ENCODE data around the gene JARID2. TPM values are rescaled to one million over a fixed set of nuclear protein-coding genes. Genes with fewer than 3 reads are reported as not detected.
A peak's percentile ranks its signal among the peaks of the same experiment; 100 is the strongest.

JARID2 gene
- total and polyA plus RNA-seq, 4 donors = 1.4 to 12.3 (median 3.4) TPM

DNA sequence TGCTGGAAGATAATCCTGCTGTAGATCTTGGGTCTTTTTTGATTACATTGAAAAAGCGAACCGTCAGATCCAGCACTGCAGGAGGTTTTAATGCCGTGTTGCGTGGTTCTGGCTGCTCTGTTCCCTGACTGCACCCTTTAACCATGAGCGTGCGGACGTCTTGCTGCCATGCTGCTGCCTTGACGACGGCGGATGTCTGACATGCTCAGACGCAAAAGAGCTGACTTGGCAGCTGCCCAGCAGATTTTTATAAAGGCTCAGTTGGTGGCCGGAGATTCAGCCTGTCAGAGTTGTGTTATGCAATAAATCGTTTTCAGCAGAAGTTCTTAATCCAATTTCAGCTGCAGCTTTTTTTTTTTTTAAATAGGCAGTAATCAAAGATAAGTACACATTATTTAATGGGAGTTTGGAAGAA is 119.4 kb downstream of the JARID2 start (continued):
- no peak for TF ChIP-seq JUND (IDR thresholded peaks at IDR 0.05)

DNA sequence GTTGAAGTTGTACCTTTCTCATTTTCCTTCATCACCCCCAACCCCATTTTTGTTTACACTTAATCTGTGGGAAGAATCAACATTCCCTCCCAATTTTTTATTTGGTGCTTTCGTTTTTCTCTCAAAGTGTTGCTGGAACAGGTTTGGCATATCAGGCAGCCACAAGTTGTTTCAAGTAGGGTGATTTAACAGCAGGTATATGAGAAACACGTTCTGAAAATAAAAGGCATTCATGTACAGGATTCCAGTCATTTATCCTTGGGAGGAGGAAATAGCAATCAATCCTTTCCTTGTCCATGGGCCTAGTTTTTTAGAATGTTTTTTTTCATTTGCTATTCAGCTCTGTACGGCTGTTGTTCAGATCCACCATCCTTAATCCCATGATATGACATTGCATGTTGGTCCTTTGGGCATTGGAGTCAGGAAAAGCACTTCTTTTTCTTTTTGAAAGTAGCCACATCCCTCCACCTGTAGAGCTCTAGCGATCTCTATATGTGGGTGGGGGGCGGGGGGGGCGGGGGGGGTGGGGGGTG is 120.2 kb downstream of the JARID2 start:
- Histone ChIP-seq H3K4me3 (ENCODE audit: low read depth in 1 of 3, low read length in 3 of 3) (no peak overlapping the region), H3K27ac (ENCODE audit: low read depth in 1 of 2, low read length in 2 of 2) (no peak overlapping the region), H3K9me3 (ENCODE audit: control insufficient read depth in 4 of 4, low read length in 3 of 4) (no peaks in the 10 kb centered on the region), H3K27me3 (ENCODE audit: control insufficient read depth in 4 of 4, insufficient read depth in 4 of 4, low read length in 3 of 4) (no peaks in the 10 kb centered on the region), H3K4me1 (ENCODE audit: control insufficient read depth in 4 of 4, insufficient read depth in 4 of 4, low read length in 3 of 4) (peaks cover 10 to 40% (median 30%) of the 10 kb centered on the region in 4 donors), H3K9ac (ENCODE audit: low read depth in 1 of 2, low read length in 2 of 2) (no peak overlapping the region), H3K36me3 (ENCODE audit: control insufficient read depth in 4 of 4, insufficient read depth in 3 of 4, low read depth in 1 of 4, low read length in 3 of 4) (no peaks in the 10 kb centered on the region)
- no peak for TF ChIP-seq RAD21 (IDR thresholded peaks at IDR 0.05)
- TF ChIP-seq, protein P1, sequence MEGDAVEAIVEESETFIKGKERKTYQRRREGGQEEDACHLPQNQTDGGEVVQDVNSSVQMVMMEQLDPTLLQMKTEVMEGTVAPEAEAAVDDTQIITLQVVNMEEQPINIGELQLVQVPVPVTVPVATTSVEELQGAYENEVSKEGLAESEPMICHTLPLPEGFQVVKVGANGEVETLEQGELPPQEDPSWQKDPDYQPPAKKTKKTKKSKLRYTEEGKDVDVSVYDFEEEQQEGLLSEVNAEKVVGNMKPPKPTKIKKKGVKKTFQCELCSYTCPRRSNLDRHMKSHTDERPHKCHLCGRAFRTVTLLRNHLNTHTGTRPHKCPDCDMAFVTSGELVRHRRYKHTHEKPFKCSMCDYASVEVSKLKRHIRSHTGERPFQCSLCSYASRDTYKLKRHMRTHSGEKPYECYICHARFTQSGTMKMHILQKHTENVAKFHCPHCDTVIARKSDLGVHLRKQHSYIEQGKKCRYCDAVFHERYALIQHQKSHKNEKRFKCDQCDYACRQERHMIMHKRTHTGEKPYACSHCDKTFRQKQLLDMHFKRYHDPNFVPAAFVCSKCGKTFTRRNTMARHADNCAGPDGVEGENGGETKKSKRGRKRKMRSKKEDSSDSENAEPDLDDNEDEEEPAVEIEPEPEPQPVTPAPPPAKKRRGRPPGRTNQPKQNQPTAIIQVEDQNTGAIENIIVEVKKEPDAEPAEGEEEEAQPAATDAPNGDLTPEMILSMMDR (IDR thresholded peaks at IDR 0.05; ENCODE audit: low read depth, low read length, missing input control) = no peak
- no peak for TF ChIP-seq GABPA (IDR thresholded peaks at IDR 0.05 in 1 of 2, conservative IDR thresholded peaks at IDR 0.05 in 1 of 2)
- no peak for TF ChIP-seq NR2F2 (IDR thresholded peaks at IDR 0.05)
- TF ChIP-seq JUND (IDR thresholded peaks at IDR 0.05) = no peak
- DNase-seq (ENCODE audit: low spot score) = no peak
- WGBS = 42% methylated on average over 6 of the region's 6 CpGs

DNA sequence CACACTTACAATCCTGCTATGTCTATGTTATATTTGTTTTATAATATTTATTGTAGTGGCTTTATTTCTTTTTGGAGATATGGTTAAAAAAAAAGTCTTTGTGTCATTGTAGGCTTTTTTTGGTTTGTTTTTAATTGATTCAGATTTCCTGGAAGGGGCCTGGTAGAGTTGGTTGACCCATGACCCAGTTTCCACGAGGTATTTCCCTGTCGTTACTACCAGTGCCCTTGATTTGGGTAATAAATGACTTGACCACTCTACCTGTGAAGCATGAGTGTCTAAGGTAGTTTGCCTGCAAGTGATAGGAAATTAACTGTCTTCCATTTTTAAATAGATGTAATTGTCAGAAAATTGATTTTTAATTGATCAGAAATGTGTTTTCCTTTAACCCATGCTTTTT is 121.0 kb downstream of the JARID2 start:
- peaks cover 10 to 40% (median 30%) of the 10 kb centered on the region in 4 donors for H3K4me1 ChIP-seq (ENCODE audit: control insufficient read depth in 4 of 4, insufficient read depth in 4 of 4, low read length in 3 of 4)
- H3K27me3 ChIP-seq (ENCODE audit: control insufficient read depth in 4 of 4, insufficient read depth in 4 of 4, low read length in 3 of 4) = no peaks in the 10 kb centered on the region
- H3K27ac ChIP-seq (ENCODE audit: low read depth in 1 of 2, low read length in 2 of 2) = no peak overlapping the region
- no peaks in the 10 kb centered on the region for H3K36me3 ChIP-seq (ENCODE audit: control insufficient read depth in 4 of 4, insufficient read depth in 3 of 4, low read depth in 1 of 4, low read length in 3 of 4)
- H3K9me3 ChIP-seq (ENCODE audit: control insufficient read depth in 4 of 4, low read length in 3 of 4) = no peaks in the 10 kb centered on the region
- WGBS = 13% methylated on average over 2 of the region's 2 CpGs
- no peak overlapping the region for H3K9ac ChIP-seq (ENCODE audit: low read depth in 1 of 2, low read length in 2 of 2)
- no peak overlapping the region for H3K4me3 ChIP-seq (ENCODE audit: low read depth in 1 of 3, low read length in 3 of 3)
- peak; percentile 47 to 51 for TF ChIP-seq HNF4A (conservative IDR thresholded peaks at IDR 0.05)
- TF ChIP-seq JUND (IDR thresholded peaks at IDR 0.05) = peak in 1 of 2 donors; percentile 26
- peak; percentile 17 to 27 for TF ChIP-seq RAD21 (IDR thresholded peaks at IDR 0.05)
- TF ChIP-seq YY1 (IDR thresholded peaks at IDR 0.05) = peak; percentile 29
- no peak for TF ChIP-seq HNF4G (IDR thresholded peaks at IDR 0.05)
- TF ChIP-seq, protein P1 (IDR thresholded peaks at IDR 0.05; ENCODE audit: low read depth, low read length, missing input control) = no peak
- peak; percentile 83 to 90 for TF ChIP-seq RXRA (IDR thresholded peaks at IDR 0.05)
- no peak for TF ChIP-seq TAF1 (conservative IDR thresholded peaks at IDR 0.05)
- TF ChIP-seq NR2F2 (IDR thresholded peaks at IDR 0.05) = no peak
- TF ChIP-seq, protein P2, sequence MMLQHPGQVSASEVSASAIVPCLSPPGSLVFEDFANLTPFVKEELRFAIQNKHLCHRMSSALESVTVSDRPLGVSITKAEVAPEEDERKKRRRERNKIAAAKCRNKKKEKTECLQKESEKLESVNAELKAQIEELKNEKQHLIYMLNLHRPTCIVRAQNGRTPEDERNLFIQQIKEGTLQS (IDR thresholded peaks at IDR 0.05) = no peak
- TF ChIP-seq FOXA2 (IDR thresholded peaks at IDR 0.05) = no peak
- peak; percentile 74 for TF ChIP-seq SP1 (IDR thresholded peaks at IDR 0.05)
- no peak for TF ChIP-seq FOXA1 (IDR thresholded peaks at IDR 0.05)
- TF ChIP-seq, protein P3, sequence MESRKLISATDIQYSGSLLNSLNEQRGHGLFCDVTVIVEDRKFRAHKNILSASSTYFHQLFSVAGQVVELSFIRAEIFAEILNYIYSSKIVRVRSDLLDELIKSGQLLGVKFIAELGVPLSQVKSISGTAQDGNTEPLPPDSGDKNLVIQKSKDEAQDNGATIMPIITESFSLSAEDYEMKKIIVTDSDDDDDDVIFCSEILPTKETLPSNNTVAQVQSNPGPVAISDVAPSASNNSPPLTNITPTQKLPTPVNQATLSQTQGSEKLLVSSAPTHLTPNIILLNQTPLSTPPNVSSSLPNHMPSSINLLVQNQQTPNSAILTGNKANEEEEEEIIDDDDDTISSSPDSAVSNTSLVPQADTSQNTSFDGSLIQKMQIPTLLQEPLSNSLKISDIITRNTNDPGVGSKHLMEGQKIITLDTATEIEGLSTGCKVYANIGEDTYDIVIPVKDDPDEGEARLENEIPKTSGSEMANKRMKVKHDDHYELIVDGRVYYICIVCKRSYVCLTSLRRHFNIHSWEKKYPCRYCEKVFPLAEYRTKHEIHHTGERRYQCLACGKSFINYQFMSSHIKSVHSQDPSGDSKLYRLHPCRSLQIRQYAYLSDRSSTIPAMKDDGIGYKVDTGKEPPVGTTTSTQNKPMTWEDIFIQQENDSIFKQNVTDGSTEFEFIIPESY (IDR thresholded peaks at IDR 0.05) = no peak
- no peak for TF ChIP-seq GABPA (IDR thresholded peaks at IDR 0.05 in 1 of 2, conservative IDR thresholded peaks at IDR 0.05 in 1 of 2)
- TF ChIP-seq, protein P4, sequence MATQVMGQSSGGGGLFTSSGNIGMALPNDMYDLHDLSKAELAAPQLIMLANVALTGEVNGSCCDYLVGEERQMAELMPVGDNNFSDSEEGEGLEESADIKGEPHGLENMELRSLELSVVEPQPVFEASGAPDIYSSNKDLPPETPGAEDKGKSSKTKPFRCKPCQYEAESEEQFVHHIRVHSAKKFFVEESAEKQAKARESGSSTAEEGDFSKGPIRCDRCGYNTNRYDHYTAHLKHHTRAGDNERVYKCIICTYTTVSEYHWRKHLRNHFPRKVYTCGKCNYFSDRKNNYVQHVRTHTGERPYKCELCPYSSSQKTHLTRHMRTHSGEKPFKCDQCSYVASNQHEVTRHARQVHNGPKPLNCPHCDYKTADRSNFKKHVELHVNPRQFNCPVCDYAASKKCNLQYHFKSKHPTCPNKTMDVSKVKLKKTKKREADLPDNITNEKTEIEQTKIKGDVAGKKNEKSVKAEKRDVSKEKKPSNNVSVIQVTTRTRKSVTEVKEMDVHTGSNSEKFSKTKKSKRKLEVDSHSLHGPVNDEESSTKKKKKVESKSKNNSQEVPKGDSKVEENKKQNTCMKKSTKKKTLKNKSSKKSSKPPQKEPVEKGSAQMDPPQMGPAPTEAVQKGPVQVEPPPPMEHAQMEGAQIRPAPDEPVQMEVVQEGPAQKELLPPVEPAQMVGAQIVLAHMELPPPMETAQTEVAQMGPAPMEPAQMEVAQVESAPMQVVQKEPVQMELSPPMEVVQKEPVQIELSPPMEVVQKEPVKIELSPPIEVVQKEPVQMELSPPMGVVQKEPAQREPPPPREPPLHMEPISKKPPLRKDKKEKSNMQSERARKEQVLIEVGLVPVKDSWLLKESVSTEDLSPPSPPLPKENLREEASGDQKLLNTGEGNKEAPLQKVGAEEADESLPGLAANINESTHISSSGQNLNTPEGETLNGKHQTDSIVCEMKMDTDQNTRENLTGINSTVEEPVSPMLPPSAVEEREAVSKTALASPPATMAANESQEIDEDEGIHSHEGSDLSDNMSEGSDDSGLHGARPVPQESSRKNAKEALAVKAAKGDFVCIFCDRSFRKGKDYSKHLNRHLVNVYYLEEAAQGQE (IDR thresholded peaks at IDR 0.05) = no peak
- TF ChIP-seq, protein P5, sequence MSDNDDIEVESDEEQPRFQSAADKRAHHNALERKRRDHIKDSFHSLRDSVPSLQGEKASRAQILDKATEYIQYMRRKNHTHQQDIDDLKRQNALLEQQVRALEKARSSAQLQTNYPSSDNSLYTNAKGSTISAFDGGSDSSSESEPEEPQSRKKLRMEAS (IDR thresholded peaks at IDR 0.05) = peak; percentile 42
- TF ChIP-seq EGR1 (IDR thresholded peaks at IDR 0.05; ENCODE audit: low read depth in 2 of 2) = no peak
- DNase-seq (ENCODE audit: low spot score) = no peak

Measured in liver (tissue), 9 donors.